Liver (tissue), 3 donors: ENCODE data around the gene LRRC32.
"Not testable (repeated sequence)": the region's sequence is repeated elsewhere in the genome, so short reads cannot be mapped to it uniquely, and the experiment has no call there.

Experiments used
- JUND ChIP-seq, 2 donors: IDR thresholded peaks; 2 replicates each; pipeline ENCODE4 v1.6.1; 2016; ENCODE audit warnings: antibody characterized with exemption in 2 of 2
- RAD21 ChIP-seq, 2 donors: IDR thresholded peaks; 2 replicates each; pipeline ENCODE4 v1.6.1; 2016; ENCODE audit warnings: antibody characterized with exemption in 2 of 2, mild to moderate bottlenecking in 2 of 2
- RXRA ChIP-seq, 2 donors: IDR thresholded peaks; 2 replicates each; pipeline ENCODE4 v1.6.1; 2017 to 2018; ENCODE audit warnings: antibody characterized with exemption in 2 of 2, mild to moderate bottlenecking in 1 of 2
- TAF1 ChIP-seq: conservative IDR thresholded peaks from 2 replicates; pipeline ENCODE4 v1.6.1; 2016; ENCODE audit warnings: antibody characterized with exemption, mild to moderate bottlenecking
- TF ChIP-seq, protein P1 (sequence below): IDR thresholded peaks from 2 replicates; pipeline ENCODE4 v1.6.1; 2016; ENCODE audit warnings: antibody characterized with exemption
- TF ChIP-seq, protein P2 (sequence below): fragments of 150-350 bp; IDR thresholded peaks from 2 replicates; pipeline ENCODE4 v1.5.1; 2017; ENCODE audit warnings: improper control_type of control experiment, low read depth, low read length; ENCODE audit not compliant: missing input control
- TF ChIP-seq, protein P3 (sequence below): IDR thresholded peaks from 2 replicates; pipeline ENCODE4 v1.6.1; 2016; ENCODE audit warnings: antibody characterized with exemption
- TF ChIP-seq, protein P4 (sequence below): IDR thresholded peaks from 2 replicates; pipeline ENCODE4 v1.6.1; 2016; ENCODE audit warnings: antibody characterized with exemption, mild to moderate bottlenecking
- TF ChIP-seq, protein P5 (sequence below): IDR thresholded peaks from 2 replicates; pipeline ENCODE4 v1.6.1; 2016; ENCODE audit warnings: antibody characterized with exemption
- donor health status: healthy.
- donor health status: healthy.

DNA sequence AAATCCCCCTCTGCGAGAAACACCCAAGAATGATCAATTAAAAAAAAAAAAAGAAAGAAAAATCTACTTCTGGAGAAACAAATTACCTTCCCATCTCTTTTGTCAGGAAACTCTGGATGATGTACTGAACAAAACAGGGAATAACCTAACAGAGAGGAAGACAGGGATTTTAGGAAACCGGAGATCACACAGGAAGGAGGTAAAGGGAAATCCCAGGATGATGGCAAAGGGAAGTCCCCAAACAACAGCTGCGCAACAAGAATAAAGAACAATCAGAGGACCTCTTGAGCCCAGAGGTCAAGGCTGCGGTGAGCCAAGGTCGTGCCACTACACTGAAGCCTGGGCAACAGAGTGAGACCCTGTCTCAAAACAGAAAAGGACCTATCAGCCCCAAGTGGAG lies 50.7 kb downstream of the LRRC32 start:
- TF ChIP-seq, protein P1, sequence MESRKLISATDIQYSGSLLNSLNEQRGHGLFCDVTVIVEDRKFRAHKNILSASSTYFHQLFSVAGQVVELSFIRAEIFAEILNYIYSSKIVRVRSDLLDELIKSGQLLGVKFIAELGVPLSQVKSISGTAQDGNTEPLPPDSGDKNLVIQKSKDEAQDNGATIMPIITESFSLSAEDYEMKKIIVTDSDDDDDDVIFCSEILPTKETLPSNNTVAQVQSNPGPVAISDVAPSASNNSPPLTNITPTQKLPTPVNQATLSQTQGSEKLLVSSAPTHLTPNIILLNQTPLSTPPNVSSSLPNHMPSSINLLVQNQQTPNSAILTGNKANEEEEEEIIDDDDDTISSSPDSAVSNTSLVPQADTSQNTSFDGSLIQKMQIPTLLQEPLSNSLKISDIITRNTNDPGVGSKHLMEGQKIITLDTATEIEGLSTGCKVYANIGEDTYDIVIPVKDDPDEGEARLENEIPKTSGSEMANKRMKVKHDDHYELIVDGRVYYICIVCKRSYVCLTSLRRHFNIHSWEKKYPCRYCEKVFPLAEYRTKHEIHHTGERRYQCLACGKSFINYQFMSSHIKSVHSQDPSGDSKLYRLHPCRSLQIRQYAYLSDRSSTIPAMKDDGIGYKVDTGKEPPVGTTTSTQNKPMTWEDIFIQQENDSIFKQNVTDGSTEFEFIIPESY = not testable (repeated sequence)
- TF ChIP-seq, protein P2, sequence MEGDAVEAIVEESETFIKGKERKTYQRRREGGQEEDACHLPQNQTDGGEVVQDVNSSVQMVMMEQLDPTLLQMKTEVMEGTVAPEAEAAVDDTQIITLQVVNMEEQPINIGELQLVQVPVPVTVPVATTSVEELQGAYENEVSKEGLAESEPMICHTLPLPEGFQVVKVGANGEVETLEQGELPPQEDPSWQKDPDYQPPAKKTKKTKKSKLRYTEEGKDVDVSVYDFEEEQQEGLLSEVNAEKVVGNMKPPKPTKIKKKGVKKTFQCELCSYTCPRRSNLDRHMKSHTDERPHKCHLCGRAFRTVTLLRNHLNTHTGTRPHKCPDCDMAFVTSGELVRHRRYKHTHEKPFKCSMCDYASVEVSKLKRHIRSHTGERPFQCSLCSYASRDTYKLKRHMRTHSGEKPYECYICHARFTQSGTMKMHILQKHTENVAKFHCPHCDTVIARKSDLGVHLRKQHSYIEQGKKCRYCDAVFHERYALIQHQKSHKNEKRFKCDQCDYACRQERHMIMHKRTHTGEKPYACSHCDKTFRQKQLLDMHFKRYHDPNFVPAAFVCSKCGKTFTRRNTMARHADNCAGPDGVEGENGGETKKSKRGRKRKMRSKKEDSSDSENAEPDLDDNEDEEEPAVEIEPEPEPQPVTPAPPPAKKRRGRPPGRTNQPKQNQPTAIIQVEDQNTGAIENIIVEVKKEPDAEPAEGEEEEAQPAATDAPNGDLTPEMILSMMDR = not testable (repeated sequence)
- TF ChIP-seq TAF1; RAD21 (IDR thresholded peaks at IDR 0.05); JUND (IDR thresholded peaks at IDR 0.05); RXRA (IDR thresholded peaks at IDR 0.05): not testable (repeated sequence)
- TF ChIP-seq, protein P3, sequence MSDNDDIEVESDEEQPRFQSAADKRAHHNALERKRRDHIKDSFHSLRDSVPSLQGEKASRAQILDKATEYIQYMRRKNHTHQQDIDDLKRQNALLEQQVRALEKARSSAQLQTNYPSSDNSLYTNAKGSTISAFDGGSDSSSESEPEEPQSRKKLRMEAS = not testable (repeated sequence)
- TF ChIP-seq, protein P4, sequence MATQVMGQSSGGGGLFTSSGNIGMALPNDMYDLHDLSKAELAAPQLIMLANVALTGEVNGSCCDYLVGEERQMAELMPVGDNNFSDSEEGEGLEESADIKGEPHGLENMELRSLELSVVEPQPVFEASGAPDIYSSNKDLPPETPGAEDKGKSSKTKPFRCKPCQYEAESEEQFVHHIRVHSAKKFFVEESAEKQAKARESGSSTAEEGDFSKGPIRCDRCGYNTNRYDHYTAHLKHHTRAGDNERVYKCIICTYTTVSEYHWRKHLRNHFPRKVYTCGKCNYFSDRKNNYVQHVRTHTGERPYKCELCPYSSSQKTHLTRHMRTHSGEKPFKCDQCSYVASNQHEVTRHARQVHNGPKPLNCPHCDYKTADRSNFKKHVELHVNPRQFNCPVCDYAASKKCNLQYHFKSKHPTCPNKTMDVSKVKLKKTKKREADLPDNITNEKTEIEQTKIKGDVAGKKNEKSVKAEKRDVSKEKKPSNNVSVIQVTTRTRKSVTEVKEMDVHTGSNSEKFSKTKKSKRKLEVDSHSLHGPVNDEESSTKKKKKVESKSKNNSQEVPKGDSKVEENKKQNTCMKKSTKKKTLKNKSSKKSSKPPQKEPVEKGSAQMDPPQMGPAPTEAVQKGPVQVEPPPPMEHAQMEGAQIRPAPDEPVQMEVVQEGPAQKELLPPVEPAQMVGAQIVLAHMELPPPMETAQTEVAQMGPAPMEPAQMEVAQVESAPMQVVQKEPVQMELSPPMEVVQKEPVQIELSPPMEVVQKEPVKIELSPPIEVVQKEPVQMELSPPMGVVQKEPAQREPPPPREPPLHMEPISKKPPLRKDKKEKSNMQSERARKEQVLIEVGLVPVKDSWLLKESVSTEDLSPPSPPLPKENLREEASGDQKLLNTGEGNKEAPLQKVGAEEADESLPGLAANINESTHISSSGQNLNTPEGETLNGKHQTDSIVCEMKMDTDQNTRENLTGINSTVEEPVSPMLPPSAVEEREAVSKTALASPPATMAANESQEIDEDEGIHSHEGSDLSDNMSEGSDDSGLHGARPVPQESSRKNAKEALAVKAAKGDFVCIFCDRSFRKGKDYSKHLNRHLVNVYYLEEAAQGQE = not testable (repeated sequence)
- TF ChIP-seq, protein P5, sequence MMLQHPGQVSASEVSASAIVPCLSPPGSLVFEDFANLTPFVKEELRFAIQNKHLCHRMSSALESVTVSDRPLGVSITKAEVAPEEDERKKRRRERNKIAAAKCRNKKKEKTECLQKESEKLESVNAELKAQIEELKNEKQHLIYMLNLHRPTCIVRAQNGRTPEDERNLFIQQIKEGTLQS = not testable (repeated sequence)
